ENCODE measurements around the gene NAALAD2. TPM values are rescaled to one million over a fixed set of nuclear protein-coding genes. Genes with fewer than 3 reads are reported as not detected.

Gene NAALAD2
- total RNA-seq, 1 donor from 2014 or later, result 8.5 TPM

Small RNA genes within 50 kb of the gene (small RNA-seq; reads per million reads assigned to genes)
- gene RF00275 (ENCODE audit: low replicate concordance), result not detected

Other genes starting within 250 kb of the NAALAD2 start
- not detected for gene TRIM49D1, start 212.4 kb upstream of the NAALAD2 start, total RNA-seq
- not detected for gene TRIM49D2, start 210.6 kb upstream of the NAALAD2 start, total RNA-seq
- gene TRIM64, start 168.6 kb upstream of the NAALAD2 start, total RNA-seq, result not detected
- not detected for gene TRIM49C, start 103.6 kb upstream of the NAALAD2 start, total RNA-seq
- not detected for gene UBTFL1, start 48.7 kb upstream of the NAALAD2 start, total RNA-seq
- gene CHORDC1, start 88.4 kb downstream of the NAALAD2 start, total RNA-seq, result 54.8 TPM